COLO829 (cell line): ENCODE data around the gene NPHS1.
"Not testable (repeated sequence)": the region's sequence is repeated elsewhere in the genome, so short reads cannot be mapped to it uniquely, and the experiment has no call there.

Experiments
- DNase-seq: peaks from one replicate; pipeline ENCODE4 v3.0.0; 2012; ENCODE audit warnings: low spot score

NPHS1 gene

DNA sequence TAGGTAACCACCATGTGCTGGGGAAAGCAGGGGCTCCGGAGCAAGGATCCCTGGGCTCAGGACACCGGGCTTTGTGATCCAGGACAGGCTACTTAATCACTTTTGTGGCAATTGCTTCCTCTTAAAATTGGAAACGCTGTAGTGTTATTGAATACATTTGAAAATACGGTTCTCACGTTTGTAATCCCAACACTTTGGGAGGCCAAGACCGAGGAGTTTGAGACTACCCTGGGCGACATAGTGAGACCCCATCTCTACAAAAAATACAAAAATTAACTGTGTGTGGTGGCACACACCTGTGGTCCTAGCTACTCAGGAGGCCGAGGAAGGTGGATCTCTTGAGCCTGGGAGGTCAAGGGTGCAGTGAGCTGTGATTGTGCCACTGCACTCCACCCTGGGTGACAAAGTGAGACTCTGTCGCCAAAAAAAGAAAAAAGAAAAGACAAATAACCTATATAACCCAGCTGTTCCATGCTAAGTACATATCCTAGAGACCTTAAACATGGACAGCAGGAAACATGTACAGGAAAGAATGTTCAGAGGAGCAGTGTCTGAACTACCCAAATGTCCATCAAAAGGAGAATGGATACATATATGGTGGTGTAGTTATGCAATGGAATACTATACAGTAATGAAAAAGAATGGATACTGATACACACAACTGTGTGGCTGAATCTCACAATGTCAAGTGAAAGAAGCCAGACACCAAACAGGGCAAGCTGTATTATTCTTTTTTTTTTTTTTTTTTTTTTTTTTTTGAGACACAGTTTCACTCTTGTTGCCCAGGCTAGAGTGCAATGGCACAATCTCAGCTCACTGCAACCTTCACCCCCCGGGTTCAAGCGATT is 39.0 kb downstream of the NPHS1 start:
- no peak for DNase-seq

DNA sequence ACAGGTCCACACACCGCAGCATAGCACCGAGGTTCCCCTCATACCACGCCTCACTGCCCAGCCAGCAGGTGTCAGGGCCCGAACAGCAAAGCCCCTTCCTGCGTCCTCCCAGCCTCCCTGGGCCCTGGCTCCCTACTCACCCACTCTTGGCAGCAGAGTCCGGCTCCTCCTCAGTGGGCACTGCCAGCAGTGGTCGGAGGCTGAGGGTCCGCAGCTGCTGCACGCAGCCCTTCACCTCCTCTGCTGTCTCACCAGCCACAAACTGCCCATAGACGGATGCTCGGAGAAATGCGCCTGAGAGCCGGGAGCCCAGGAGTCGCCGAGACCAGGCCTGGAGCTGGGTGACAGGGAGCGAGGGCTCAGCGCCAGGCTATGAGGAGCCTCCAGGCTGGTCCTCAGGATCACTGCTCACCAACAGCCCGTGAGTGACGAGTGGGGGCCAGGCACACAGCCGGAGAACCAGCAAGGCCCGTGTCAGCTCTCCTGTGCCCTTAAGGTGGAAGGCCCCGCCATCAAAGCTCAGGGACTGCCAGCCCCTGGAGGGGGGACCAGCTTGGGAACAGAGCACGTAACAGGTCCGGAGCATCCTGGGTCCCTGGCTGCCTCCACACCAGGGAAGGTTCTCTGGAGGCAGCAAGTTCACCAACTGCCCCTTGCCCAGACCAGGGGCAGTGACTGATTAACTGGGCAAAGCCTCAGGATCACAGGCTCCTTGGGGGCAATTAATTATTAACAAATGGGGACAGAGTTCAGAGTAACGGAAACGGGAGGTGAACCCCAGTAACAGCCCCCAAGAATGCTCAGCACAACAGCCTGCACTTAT is 39.9 kb downstream of the NPHS1 start, which contains the start of gene PRODH2:
TSS of gene PRODH2 (minus strand) at position 626 of the 823 bp plus-strand sequence. CDS start at position 586, 40 bp downstream.
- DNase-seq = no peak

GRCh38 chr19:35811317-35812219 is 40.7 kb downstream of the NPHS1 start:
- no peak for DNase-seq

GRCh38 chr19:35807633-35808032 is 44.7 kb downstream of the NPHS1 start:
- no peak for DNase-seq

DNA sequence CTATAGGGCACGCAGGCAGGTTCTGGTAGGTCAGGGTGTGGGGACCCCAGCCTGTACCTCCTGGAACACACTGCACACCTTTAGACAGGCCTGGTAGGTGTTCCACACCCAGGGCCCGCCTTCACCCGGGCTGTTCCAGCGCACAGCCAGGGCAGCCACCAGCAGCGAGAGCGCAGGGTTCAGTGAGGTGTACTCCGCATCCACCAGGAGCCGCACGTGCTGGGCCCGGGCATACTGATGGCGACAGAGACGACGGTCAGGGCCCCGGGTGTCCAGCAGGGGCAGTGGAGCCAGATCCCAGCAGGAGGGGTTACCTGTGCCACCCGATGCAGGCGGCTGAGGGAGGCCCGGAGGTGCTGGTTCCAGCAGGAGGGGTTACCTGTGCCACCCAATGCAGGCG is 45.7 kb downstream of the NPHS1 start:
- no peak for DNase-seq

GRCh38 chr19:35805526-35806102 is 46.7 kb downstream of the NPHS1 start:
- DNase-seq = no peak

- no peak for DNase-seq
Observed at GRCh38 chr19:35801828-35802227, 50.5 kb downstream of the NPHS1 start.

DNA sequence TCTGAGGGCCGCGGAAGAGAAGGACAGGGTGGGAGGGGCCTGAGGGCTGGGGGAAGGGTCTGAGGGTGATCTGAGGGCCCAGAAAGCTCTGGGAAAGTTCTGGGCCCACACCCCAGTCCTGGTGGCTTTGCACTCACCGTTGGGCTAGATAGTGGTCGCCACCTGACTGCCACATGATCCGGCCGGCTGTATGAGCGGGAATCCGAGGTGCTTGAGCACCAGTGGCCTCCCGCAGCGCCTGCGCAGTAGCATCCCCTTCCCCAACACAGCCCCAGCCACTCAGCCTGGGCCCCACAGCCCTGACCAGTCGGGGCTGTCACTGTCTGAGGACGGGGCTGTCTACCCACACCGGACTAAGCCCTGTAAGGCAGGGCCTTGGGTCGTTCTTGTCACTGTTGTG is 54.6 kb downstream of the NPHS1 start:
- DNase-seq = no peak

DNA sequence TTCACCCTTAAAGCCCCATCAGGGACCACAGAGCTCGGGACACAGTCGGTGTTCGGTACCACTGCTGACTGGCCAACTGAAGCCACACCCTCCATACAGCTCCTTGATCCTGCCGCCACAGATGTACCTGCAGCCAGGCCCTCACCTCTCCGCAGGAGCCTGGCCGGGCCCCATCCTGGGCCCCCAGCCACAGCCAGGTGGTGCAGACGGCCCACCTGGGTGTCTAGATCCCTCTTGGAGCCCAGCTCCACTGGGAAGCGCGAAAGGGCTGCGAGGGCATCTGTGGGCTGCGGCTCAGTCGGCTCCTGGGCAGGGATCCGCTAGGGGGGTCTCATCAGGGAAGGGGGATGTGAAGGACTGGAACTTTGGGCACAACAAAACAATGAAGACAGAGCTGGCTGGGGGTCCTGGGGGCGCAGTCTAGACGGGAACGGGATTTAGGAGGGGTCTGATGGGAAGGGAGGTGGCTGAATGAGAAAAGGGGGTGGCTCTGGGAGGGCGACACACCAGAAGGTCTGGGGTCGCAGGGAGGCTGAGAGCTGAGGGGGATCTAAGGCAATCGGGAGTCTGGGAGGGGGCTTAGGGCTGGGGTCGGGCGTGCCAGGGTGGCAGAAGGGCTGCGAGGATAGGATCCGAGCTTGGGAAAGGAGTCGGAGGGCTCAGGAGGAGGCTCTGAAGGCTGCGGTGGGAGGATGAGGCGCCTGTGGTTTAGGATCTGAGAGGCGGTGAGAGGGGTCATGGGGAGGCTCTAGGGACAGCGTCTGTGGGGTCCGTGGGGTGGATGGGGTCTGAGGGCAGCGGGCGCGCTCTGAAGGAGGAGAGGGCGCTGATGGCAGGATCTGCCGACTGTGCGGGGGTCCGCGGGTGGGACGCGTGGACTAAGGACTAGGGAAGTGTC is 55.4 kb downstream of the NPHS1 start:
- no peak for DNase-seq

- DNase-seq = not testable (repeated sequence)
Observed at GRCh38 chr19:35795564-35795963, 56.7 kb downstream of the NPHS1 start.

DNA sequence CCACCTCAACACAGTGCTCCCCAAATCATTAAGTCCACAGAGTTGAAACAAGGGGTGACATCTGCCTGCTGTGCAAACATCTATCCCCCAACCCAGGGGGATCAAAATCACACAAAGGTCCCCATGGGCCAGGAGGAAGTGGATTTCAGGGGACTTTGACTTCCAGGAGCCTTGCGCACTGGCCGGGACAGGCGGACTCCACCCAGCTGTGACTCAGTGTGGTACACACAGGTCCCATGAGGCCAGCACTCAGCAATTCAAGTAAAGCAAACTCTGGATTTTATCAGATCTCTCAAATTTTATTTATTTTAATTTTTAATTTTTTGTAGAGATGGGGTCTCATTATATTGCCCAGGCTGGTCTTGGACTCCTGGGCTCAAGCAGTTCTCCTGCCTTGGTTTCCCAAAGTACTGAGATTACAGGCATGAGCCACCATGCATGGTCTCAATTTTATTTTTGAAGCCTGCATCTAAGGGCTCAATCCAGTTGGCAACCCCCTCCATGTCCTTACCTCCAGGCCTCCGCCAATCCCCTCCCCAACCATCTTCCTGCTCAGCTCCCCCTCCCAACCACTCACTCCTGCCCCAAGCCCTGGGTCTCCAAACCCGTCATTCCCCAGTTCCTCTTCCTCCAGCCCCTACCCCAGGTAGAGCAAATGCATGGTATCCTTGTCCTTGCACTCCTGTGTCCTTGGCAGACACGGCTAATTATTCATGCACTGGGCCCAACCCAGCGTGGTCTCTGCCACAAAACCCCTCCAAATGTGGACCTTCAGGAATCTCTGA is 58.7 kb downstream of the NPHS1 start:
- DNase-seq = no peak

GRCh38 chr19:35792888-35793287 is 59.4 kb downstream of the NPHS1 start:
- DNase-seq = no peak

- no peak for DNase-seq
Observed at GRCh38 chr19:35792312-35792711, 60.0 kb downstream of the NPHS1 start.

DNA sequence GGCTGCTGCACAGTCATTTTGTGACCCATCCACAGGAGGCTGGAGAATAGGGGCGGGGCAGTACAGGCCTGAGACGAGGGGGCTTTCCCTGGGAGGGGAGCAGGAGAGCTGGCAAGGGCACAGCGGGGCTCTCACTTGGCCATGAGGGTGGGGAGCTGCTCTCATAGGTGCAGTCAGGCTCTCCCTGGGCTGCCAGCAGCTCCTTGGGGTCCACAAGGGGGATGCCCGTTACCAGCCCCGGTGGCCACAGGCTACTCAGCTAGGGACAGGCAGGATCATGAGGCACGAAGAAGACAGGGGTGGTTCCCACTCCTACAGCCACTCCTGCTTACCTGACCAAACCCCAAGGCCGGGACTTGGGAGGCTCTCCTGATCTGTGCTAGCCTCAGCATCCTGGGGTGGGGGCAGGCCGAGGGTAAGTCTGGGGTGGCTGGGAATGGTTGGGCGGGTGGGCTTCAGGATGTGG is 60.5 kb downstream of the NPHS1 start:
- no peak for DNase-seq

DNA sequence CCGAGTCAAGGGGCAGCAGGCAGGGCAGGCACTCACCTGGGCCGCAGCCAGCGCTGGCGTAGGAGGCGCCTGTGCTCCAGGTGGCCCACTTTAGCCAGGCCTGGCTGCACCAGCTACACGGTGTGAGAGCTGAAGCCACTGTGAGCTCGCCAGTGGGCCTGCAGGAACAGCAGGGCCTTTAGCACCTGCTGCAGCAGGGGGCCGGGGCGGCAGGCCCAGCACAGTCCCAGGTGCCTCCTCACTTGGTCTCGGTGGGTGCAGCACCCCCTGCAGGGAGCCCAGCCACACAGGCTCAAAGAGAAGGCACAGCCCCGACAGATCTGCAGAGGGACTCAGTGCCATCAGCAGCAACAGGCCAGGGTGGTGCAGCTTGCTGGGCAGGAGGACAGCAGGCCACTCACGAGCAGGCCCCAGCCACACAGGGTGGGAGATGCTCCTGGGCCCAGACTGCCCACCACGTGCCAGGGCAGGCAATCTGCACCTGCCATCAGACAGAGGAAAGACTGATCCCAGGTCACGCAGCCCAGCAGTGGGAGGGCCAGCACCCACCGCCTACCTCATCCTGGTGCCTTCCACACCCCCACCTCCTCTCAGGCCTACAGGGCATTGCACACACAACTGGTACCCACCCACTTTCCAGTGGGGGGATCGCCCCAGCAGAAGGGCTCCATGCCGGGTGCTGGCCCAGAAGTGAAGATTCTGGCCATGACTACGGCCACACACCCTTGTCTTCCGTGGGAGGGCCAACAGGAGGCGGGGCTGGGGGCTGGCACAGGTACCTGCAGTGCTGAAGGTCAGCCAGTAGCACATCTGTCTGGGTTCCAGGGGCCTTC is 61.1 kb downstream of the NPHS1 start:
- DNase-seq = no peak

GRCh38 chr19:35789978-35790944 is 62.0 kb downstream of the NPHS1 start:
- DNase-seq = no peak

DNA sequence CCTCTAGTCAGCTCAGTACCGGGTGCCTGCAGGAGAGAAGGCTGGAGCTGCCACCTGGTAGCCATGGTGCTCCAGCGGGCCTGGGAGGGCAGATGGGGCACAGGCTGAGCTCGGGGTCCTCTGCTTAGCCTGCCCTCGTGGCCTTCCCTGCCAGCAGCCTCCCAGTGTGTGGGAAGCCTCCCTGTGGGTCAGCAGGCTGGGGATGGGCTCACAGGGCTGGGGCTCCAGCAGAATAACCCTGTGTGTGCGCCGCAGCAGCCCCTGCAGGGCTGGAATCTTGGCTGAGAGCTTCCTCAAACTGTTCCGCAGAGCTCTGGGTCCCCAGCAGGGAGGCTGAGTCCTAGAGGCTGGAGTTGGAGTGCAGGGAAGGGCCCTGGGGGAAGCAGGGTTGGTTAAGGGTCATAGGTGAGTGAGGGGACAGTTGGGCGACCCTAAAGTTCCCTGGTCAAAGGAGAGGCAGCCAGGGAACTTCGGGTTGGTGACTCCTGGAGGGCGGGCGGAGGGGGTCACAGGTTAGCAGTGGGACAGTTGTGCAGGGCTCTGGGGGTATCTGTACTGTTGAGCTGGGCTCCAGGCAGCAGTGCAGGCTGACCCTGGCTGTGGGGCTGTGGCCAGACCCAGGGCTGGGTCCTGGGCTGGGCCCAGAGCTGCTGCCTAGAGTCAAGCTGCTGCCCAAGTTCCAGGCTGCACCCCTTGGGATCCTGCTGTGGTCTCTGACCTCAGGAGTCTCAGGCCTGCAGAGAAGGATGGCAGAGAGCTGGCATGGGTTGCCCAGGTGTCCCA is 62.9 kb downstream of the NPHS1 start:
- no peak for DNase-seq
